Kidney capillary endothelial cell (primary cell): ENCODE results near the gene FADS1.

Experiments used
- DNase-seq: peaks from one replicate; pipeline ENCODE4 v3.0.0-alpha.2; 2018; ENCODE audit warnings: low spot score

FADS1 gene

DNA sequence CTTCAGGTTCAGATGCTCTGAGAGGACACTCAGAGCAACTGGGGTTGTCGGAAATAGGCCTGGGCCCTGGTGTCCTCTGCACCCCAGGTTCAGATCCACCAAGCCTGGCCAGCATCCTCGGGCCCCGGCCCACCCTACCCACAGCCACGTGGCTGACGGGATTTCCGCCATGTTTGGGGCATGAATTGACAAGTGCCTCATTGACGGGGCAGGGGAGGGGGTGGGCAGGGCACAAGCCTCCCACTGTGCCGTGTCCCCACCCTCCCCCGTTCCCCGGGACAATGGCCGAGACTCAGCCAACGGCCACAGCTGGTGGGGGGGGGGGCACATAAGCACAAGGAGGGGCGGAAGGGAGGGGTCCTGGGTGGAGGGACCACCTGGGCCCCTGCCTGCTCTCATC is 55.9 kb downstream of the FADS1 start:
- DNase-seq = no peak

DNA sequence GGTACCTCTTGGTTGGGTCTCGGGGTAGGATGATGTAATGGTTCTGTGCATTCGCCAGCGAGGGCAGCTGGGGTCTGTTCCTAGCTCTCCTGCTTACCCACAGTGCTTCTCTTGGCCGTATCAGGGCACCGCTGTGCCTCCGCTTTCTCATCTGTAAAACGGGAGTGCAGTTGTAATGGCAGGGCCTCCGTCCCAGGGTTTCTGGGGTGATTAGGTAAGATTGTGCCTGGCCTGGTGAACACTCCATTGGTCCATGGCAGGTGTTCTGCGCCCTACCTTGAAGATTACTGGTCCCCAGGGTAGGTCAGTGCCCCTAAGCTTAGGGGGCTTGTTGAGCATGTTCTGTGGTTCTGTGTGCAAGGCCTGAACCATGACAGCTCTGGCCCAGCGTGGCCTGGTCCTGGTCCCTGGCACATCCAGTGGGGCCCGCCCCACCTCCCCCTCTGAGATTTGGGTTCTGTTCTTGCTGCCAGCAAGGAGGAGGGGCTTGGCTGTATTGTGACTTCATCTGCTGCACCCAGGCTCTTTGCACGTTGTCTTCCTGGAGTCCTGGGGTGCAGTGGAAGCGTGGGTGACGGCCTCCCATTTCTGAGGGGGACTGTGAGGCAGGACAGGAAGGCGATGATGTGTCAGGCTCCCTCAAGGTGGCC is 59.5 kb downstream of the FADS1 start:
- DNase-seq = no peak

DNA sequence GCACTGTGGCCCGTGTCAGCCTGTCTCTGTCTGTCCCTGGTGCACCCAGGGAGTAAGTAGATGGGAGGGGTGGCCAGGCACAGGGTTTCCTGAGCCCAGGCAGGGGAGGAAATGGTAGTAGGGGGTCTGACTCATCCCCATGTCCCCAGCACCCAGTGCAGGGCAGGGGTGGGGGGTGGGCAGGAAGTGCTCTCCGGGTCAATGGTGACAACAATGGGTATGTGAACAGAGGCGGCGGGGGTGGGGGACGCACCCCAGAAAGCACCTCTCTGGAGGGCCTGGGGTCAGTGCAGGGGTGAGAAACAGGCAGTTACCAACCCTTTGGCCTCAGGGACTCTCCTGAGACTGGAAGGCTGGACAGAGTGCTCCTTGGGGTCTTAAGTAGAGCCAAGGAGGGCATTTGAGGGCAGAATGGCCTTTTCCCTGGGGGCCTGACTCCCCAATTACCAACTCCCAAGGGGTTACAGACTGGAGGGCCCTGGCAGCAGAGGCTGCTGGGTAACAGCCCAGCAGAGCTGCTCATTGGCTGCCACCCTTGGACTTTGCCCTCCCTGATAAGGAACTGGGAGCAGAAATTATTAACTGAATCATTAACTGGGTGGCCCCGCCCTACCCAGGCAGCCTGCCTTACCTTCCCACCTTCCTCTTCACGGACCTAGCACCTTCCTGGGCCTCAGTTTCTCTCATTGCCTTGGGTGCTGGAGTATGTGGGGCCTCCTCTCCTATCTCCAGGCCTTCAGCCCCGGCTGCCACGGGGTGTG is 60.2 kb downstream of the FADS1 start:
- peak; percentile 76 for DNase-seq

DNA sequence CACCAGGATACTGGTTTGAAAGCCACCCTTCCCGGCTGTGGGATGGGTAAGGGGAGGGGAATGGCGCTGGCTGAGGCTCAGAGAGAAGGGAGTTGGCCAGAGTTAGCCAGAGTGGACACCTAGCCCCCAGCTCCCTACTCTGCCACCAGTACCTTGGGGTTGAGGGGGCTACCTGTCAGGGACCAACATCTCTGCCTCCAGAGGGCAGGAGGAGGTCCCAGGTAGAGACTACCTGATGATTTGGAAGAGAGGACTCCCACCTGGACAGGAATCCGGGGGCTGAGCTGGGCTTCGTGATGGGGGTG is 60.7 kb downstream of the FADS1 start:
- DNase-seq = no peak

DNA sequence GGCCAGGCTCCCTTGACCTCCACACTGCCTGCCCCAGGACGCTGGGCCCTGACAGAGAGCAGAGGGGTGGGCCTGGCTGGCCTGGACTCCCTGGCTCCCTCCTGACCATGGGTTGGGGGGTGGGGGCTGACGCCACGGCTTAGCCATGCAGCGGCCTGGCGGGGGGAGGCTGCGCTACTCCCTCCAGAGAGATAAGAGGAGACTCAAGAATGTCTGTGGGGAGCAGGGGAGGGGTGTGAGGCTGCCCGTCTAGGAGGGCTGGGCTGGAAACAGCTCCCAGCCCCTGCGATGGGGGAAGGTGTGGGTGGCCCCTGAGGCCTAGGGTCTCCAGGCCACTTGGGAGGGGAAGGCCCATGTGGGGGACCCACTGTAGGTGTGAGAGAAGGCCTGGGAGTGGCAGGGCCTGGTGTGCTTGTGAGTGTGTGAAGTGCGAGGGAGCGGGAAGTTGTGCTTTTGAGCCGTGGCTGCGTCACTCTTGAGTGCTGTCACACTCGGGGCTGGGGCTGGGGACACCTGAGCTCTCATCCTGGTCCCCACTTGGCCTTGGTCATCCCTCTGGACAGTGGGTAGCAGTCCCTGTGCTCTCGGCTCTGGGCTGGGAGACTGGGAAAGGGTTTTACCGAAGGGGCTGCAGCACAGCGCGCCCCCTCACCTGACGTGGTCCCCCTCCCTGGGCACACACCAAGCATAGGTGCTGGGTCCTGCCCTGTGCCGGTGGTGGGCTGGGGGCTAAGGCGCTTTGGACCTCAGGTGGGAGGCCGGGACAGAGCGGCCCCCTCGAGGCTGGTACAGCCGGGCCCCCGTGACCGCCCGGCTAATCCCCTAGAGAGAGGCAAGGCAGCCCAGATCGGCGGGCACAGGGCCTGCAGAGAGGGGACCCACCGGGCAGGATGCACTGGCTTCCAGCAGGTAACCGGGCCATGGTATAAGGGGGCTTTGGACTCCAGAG is 62.0 kb downstream of the FADS1 start:
- DNase-seq = no peak

DNA sequence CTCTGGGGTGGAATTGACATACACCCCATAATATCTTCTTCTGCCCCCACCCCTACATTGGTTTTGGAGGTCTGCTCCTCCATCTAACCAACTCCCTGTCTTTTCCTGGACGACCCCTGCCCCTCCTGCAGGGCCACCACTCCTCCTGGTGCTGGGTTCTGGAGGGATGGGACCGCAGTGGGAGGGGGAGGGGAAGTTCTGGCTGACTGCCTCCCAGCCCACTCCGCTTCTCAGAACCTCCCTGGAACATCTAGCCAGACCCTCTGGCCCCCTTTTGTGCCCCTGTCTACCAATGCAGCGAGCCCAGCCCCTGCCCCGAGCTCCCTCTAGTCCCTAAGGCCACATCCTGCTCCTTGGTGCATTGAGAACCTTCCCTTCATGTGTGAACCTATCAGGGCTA is 63.1 kb downstream of the FADS1 start:
- no peak for DNase-seq

DNA sequence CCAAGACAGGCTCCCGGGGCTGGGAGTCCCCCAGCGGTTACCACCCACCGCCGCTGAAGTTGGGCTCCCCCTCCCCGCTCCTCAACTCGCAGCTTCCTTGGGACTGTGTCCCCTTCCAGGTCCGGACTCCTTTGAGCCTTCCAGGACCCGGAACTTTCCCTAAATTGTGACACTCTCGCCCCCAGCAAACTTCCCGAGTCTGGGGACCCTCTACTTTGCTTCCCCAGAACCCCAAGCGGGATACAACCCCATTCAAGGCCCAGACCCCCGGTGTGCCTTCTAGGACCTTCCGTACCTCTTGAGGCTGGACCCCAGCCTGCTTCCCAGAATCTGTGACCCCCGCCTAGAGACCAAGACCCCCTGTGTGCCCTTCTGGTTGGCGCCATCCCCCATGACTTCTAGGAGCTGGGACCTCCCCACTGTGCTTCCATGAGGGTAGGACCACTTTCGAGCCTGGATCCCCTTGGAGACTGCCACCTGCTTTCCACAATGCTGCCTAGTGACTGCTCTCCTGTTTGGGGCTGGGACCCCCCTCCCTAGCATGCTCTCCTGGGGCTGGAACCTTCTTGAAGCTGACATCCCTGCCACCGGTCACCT is 63.8 kb downstream of the FADS1 start:
- DNase-seq = no peak

DNA sequence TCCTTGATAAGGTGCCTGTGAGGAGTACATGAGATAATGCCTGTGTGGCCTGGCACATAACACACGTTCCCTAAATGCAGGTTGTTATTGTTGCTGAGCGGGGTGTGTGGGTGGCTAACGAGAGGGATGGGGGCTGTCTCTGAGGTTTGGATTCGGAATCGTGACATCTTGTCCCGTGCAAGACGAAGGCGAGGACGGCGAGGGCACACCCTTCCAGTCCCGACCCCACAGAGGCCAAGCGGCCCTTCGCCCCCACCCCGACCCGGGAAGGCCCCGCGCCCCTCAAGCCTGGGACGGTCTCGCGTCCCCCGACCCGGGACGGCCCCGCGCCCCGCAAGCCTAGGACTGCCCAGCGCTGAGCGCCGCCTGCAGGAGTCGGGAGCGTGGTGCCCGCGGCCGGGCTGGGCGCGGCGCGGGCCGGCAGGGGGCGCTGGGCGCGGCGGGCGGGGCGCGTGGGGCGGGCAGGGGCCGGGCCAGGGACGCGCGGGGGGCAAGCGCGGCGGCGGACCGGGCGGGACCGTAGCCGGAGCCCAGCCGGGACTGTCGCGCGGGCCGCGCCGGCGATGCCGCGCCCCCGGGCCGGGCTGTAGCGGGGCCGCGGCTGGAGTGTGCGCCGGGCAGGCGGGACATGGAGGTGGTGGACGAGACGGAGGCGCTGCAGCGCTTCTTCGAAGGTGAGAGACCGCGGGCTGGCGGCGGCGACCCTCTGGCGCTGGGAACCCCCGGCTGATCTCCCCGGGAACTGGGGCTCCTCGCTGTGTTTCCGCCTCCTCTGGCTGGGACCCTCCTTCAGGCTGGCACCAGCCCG is 64.5 kb downstream of the FADS1 start, which contains the start of gene MYRF:
Gene MYRF, plus strand, starts transcription at position 520 of the 808 bp plus-strand sequence. Its CDS starts 109 bp downstream, at position 629.
- DNase-seq = no peak

DNA sequence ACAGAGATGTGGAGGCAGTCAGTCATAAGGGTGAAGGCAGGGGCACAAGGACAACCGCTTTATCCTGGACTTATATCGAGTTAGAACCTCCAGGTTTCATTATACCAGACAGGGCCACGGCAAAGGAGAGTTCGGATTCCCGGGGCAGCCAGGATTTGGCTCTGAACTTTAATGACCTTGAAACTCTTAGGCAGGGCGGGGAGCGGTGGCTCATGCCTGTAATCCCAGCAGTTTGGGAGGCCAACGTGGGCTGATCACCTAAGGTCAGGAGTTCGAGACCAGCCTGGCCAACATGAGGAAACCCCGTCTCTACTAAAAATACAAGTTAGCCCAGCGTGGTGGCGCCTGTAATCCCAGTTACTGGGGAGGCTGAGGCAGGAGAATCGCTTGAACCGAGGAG is 65.4 kb downstream of the FADS1 start:
- no peak for DNase-seq

DNA sequence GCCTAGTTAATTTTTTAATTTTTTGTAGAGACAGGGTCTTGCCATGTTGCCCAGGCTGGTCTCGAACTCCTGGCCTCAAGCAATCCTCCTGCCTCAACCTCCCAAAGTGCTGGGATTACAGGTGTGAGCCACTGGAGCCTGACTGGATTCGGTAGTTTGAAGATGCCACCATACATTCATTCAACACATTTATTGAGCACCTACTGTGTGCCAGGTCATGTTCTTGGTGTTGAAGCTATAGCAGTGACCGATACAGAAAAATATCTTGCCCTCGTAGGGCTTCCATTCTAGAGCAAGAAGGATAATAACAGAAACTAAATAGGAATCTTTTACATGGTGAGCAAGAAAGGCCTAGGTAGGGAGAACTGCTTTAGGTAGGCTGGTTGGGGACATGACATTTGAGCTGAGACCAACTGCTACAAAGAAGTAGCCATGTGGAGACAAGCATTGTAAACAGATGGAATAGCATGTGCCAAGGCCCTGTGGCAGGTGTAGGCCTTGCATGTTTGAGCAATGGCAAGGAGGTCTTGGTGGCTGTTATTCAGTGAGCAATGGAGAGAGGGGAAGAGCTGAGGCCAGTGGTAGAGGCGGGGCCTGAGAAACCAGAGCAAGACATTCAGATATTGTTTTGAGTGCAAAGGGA is 66.1 kb downstream of the FADS1 start:
- DNase-seq = no peak
